Activated T-cell treated with anti-CD3 and anti-CD28 coated beads for 24 hours (primary cell): ENCODE measurements around the gene GRM7.

Source experiments
- DNase-seq: peaks from one replicate; pipeline ENCODE4 v3.0.0-alpha.2; 2020; ENCODE audit warnings: low read depth

Gene GRM7

DNA sequence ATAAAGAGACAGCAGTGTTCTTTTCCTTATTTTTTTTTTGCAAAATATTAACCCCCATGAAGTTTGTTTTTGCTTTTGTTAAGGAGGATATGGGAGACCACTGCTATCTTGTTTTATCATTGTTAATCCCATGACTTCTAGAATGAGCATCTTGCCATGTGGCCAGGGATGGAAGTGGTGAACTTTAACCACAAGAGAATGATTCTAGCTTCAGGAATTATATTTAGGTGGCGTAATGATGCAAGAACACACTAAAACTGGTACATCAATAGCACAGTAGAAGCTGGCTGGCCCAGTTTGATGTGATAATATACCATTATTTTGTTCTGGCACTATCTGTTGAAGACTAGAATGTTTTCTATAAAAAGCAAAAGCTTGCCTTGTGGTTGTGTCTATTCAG is 720.9 kb downstream of the GRM7 start:
- no peak for DNase-seq

DNA sequence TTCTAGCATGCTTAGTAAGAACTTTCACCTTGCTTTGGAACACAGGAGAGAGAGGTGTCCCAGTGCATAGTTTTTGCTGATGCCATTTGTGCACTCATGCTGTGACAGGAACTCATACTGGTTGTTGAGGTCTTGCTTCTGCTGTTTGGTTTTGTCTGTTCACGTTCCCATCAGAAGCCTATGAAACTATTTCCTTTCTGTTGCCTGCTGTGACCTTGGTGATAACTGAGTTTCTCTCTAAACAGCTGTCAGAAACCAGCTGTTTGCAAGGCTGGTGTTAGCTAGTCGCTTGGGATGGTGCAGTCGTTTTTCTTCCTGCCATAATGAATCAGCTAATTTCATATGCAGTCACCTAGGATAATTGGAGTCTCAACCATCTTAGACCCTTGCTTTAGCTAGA is 724.1 kb downstream of the GRM7 start:
- no peak for DNase-seq

DNA sequence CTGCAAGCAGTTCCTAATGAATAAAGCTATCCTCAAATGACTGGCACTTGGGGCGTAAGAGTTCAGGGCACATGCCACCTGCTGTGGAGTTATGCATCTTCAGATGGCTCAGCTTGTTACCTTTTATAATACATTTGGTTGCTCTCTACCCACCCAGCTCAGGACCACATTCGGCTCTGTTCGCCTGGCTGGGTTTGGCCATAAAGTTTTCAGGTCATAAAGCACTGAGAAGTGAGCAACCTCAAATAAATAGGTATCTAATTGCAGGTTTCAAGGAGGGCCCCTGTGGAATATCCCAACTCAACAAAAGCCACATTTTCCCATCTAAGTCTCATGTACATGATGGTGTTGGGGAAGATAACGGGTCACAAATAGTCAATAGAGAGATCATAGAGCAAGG is 727.3 kb downstream of the GRM7 start:
- DNase-seq: no peak

DNA sequence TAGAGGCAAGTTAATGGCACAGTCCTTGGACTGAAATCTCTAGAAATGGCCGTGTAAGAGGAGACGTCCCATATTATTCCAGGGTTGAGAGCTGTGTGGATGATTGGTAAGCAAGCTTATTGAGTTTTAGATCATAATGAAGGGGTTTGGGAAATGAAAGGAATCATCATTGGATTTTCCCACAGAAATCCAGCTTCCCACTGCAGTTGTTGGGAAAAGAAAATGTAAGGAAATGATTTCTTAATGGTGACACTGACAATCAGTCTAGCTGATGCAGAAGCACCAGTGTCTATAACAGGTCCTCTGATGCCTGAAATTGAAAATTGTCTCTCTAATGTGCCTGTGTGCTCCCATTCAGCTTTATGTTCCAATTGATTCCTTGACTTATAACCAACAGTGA is 728.6 kb downstream of the GRM7 start:
- DNase-seq: no peak

DNA sequence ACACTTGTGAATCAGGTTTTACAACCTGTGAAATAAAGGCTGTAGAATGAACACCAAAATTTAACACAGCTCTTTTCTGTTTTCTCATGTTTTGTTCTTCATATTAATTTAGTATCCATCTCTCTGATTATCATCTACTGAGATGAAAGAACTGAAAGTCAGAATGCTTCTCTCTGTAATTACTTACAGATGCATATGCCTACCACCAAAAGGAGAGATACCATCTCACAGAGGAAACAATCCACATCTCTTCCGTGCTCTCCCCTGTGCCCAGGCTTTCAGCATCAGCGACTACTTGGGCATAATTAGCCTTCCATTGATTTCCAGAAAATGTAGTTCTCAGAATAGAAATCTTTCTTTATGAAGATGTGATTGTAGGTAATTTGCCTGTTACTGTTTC is 741.4 kb downstream of the GRM7 start:
- DNase-seq: no peak

DNA sequence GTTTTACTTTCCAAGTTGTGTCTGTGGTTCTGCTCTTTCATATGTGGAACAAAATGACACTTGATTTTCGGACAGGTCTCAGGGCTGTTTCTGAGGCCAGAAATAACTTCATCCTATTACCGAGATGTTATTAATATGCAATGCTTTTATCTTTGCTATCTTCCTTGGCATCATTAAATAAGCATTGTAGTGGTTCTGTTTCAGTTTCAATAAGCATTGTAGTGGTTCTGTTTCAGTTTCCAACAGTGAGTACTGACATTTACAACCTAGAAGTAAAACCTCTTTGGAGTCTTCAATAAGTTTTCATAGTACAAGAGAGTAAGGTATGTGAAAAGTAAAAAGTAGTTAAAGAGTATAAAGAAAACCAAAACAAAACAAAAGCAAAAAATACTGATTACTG is 746.2 kb downstream of the GRM7 start:
- DNase-seq: no peak

DNA sequence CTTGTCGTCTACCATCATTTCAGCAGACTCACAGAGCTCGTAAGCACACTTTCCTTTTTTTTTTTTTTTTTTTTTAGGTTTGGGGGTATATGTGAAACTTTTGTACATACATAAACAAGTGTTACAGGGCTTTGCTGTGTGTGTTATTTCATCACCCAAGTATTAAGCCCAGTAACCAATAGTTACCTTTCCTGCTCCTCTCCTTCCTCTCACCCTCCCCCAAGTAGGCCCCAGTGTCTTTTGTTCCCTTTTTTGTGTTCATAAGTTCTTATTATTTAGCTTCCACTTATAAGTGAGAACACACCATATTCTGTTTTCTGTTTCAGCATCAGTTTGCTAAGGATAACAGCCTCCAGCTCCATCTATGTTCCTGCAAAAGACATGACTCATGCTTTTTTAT is 746.8 kb downstream of the GRM7 start:
- DNase-seq: no peak

DNA sequence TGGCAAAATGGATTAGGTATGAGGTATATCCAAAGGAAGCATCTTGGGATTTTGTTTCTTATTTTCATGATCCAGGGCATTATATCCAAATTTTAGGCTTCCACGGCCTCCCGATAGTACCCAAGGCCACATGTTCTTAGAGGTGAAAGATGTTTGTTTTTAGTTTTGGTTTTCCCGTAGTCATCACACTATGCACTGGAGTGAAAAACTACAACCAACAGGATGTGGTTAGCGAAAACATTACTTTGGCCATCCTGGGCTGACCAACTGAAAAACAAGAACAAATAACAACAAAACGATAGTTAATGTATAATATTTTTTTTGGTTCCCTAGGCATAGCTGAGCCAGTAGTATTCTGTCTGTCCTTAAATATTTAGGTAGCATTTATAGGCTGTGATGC is 749.7 kb downstream of the GRM7 start:
- DNase-seq: no peak

DNA sequence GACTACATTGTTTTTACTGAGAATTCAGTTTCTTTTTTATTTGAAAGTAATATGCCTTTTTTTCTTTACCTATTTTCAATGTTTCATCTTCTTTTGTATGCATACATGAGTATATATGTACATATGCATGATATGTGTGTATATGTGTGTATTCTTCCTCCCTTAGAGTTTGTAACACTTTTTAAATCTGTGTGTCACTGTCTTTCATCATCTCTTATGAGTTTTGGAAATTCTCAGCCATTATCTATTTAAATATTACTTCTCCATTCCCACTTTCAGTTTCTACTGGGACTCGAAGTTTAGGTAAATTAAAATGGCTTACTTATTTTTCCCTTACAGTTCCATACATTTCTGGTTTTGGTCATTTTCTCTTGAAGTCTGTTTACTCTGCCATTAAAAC is 754.1 kb downstream of the GRM7 start:
- no peak for DNase-seq

DNA sequence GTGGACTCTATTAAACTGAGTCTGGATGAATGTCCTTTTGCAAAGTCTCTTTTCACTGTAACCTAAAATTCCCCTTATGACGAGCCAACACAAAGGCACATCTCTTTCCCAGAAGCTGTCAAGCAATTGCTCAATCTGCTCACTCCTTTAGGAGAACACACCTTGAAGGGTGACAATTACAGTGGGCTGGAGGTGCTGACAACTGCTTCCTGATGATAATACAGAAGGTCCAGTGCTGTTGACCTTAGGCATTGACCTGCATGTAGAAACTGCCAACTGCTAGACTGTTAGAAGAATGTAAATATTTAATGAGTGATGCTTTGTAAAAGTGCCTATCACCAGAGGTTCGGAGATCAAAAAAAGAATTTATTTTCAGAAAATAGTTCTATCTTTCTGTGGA is 757.7 kb downstream of the GRM7 start:
- DNase-seq: no peak

DNA sequence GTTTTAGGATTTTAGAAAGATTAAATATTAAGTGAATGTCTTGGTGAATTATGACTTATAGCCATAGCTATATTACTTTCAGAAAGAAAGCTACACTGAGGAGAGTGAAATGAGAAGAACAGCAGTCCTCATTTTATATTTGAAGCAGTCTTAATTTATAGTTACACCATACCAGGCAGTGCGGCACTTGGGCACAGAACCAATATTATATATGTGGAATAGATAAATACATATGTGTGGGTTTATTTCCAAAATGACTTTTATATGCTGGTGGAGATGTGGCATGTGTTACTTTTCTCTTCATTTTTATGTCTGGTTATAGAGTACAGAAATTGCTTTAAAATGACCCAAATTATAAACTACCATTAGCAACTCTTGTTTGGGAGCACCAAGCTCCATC is 759.5 kb downstream of the GRM7 start:
- DNase-seq: no peak

DNA sequence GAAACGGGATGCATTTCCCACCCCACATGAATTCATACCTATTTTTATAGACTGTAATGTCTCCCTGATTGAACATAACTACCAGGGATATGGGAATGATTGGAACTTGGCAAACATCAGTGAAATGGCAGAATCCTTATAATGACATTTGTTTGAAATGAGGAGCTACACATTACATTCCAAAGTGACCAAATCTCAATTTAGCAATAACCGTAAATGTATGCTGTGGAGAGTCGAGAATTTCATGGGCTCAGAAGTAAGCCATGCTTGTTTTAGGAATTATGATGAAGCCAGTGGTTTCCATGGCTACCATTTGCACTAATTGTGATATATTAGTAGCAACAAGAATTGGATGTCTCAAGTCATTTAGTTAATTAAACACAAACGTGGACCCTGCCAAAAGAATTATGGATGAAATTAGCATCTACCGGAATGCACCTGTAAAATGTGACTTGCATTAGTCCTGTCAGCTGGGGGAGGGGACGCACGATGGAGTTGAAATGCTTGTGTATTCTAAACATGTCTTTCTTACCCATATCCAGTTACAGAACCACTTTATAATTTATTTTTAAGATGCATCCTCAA is 760.2 kb downstream of the GRM7 start:
- no peak for DNase-seq

DNA sequence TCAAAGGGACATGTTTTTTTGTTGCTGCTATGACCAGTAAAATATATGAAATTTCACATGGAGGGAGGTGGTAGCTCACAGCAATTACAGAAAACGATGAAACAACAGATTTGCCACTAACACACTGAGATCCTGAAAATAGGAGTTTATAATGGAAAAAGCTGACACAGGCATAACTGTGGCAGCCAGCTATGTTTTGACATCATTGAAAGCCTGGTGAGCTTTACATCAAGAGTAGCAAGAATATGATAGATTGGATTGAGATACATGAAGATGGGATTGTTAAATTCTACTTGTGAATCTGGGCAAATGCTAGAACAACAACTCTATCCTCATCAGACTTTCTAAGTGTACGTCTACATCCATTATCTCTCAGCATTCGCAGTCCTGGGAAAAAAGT is 760.7 kb downstream of the GRM7 start:
- no peak for DNase-seq

DNA sequence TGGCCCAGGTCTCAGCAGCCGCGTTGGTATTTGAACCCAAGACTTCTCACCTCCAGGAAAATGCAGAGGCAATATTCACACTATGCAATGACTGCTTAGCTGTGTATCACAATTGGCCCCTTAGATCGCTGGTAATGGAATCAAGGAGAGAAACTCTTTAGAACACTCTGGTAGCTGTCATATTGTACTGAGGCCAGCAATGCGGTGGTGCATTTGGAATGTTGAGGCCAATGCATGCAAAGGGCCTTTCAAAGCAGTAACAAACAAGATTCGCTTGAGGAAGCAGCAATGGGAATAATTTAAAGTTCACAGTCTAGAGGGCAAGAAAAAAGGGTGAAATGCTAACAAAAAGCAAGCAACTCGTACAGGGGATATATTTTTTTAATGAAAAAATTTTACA is 764.1 kb downstream of the GRM7 start:
- DNase-seq: no peak

DNA sequence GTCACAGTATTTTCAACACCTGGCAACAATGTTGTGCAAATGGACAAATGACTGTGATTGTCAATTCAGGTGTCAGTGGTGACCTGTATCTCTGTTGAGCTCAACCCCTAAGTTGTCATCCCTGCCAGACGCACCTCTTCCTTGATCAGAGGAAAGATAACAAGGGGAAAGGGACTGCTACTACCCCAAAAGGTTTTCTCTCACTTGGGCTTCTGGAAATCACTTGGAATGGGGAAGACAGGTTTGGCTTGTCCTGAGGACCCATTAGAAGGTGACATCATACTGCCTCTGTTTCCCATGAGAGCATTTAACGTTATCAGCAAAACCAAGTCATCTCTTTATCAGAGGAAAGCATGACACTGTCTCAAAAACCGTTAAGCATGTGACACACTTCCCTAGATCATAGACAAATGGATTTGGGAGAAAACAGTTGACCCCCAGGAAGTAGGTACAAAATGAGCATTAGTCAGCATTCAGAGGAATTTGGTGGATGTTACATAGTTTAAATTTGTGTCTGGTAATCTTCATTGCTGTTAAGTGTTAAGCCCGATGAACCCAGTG is 769.5 kb downstream of the GRM7 start:
- no peak for DNase-seq

DNA sequence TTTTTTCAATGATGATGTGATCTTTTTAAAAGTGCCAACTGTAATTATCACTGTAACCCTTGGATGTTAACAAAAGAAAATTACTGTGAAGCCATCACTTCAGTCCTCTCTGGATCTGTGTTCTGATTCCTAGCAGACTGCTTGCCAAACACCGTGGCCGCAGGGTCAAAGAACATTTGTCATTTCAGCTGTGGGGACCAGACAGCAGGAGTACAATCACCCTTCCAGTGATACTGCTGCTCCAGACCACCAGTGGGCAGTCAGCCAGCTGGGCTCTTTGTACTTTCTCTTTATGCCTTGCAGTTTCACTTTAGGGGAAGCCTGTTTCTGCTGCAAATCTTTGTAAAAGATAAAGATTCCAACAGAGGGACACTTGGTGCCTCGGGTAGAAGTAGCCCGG is 770.0 kb downstream of the GRM7 start:
- DNase-seq: no peak

DNA sequence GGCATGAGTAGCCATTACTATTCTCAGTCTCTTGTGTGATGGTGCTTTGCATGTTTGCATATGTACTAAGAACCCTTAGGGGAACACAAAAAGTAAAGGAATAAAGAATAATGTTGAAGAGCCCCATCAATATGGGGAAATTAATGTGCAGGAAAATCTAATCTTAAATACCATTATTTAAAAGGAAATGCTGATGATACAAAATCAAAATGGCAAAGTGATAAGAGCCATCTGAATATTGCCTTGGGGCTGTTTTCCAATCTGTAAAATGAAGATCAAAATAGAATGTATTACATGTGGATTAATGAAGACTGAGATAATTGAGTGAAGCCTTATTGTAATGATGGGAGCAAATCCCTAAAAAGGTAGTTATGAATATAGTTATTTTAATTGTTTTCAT is 771.4 kb downstream of the GRM7 start:
- no peak for DNase-seq

DNA sequence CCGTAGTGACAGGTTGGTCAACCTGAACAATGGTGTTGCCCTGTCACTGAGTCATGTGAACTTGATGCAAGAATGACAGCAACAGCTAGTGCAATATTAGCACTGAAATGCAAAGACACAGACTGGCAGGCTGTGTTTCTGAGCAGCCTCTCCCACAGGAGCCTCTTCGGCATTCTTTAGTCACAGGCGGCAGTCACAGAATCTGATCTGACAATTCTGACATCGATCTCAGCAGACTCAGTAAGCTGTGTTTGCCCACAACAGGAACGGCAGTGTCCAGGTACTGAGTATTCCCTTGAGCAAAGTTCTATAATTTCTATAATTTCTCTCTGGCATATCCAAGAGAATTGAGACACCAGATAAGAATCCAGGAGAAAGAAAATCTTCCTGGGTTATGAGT is 776.8 kb downstream of the GRM7 start:
- no peak for DNase-seq

DNA sequence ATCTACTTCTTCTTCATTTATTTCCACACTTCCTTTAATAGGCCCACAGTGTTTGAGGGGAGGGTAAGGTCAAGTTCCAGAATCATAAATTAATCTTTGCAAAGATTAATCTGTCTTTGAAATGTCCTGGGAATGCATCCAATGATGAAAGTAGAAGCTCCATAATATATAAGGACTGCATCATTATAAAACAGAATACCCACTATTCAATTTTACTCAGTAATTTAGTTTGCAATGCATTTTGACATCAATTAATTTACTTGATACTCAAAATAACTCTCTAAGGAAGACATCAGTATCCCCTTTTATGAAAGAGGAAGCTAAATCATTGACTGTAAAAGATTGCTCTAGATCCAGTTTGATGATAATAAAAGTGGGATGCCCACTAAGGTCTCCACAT is 777.2 kb downstream of the GRM7 start:
- no peak for DNase-seq

DNA sequence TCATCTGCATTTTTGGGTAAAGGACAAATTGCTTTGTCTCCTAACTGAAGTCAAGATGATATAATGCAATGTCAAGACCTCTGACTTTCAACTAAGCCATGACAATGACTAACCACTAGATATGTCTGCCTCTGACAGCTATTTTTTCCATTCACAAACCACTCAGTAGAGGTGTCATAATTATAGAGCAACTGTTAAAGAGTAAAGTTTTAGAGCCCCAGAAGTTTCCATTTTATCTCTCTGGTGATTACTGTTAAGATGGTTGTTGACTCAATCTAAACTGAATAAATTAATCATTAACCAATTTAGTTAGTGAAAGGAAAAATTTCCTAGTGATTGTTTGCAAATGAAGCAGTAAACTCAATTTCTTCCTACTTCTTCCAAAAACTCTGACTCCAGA is 779.9 kb downstream of the GRM7 start:
- DNase-seq: no peak

DNA sequence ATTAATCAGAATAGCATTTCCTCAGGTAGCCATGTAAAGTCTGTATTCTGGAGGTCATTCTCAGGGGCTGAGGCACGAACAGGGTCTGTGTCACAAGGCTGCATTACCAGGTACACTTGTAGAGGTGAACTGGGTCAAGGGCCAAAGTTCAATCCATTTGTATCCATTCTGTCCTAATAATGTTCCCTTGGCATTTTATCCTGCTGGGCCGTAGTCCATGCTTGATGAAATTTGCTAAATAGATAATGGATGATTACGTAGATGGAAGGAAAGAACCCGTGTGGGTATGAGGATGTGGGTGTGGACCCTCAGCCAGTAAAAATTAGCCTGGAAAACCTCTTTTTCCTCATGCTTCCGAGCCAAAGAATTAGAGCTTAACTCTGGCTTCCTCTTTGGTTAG is 785.9 kb downstream of the GRM7 start:
- no peak for DNase-seq

DNA sequence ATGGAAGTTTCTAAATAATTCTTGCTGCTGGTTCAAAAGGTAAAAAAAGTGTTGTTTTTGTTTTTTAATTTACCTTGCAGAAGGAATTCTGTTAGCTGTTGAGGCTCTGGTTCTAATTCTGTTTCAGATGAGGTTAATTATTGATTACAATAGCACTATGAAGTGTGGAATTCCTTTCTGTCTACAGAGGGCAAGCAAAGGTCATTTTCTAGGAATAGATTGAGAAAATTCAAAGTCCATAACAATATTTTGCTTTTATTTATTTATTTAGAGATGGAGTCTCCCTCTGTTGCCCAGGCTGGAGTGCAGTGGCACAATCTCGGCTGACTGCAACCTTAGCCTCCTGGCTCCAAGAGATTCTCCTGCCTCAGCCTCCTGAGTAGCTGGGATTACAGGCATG is 789.6 kb downstream of the GRM7 start:
- no peak for DNase-seq

DNA sequence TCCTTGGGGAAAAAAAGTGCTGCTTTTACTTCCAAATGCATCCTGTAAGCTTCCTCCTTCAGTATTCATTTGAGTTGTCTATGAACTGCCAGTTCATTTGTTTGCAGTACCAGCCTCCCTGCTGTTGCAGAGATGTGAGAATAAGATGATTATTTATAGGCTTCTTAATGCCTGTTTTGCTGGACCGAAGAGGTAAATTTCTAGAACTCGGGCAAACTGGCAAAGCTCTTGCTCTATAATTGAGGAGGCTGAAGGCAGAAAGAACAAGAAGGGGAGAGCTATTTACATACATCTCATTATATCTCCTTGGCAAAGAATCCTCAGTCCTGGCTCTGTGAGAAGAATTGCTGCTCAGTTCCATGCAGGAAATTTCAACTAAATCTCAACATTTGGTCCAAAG is 790.4 kb downstream of the GRM7 start:
- no peak for DNase-seq

DNA sequence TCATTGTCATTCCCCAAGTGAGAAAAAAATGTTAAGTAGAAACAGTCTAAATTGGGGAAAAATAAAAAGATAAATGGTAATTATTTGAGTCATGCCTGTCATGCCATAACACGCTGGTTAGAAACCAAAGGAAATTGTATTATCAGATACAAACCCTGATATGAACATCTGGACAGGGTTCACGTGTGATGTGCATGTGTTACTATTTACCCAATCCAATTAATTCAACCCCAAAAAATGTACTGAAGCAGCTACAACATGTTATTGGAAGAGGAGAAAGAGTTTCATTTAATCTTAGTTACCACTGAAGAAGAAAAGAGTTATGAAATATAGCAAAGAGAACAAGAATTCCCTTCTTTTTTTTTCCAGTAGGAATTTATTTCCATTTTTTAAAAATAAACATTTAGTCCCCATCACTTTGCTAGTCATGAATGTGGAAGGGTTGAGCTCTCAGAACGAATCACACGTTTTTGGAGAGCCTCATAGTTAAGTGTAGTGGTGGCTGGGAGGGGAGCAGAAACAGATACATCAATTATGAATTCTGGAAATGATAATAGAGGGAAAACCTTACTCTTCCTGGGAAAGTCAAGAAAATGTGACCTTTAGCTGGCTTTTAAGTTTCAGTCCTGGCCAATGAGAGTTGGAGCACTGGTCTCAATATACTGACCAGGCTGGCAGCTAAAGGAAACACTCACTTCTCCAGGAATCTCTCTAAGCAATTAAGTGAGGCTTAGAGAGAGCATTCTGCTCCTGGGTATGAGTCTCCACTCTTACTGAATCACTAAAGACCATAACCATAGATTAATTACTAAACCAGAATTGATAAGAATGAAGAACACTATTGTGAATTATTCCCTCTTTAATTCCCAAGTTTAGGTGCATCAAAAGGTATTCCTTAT is 796.5 kb downstream of the GRM7 start:
- DNase-seq: no peak
